ENCODE measurements around the gene USP47.

Gene USP47

DNA sequence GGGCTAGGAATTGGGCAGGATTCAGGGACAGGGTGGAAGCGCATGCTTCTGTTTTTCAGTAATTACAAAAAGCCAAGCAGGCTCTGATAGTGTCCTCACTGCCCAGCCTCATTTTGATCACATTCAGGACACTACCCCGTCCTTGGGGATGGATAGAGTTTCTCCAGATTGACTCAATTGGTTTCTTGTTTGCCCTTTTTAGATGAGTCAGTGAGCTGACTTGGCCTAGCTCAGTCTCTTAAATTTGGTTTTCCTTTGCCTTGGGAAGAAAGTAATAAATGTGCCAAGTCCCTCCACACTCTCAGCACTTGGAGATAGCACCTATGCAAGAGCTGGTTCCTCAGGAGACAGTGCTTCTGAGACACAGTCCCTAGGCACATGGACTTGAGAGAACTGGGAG, 141.2 kb downstream of the USP47 start:
- H3K23ac ChIP-seq (ENCODE audit: low read depth, low read length, poor library complexity), result no peak overlapping the region
- no peak overlapping the region for H3K4ac ChIP-seq (ENCODE audit: low read length)
- no peaks in the 10 kb centered on the region for H3K79me1 ChIP-seq (ENCODE audit: low read depth, low read length)
- no peak overlapping the region for H2BK120ac ChIP-seq (ENCODE audit: low read depth, low read length)
- no peak overlapping the region for H3K4me2 ChIP-seq (ENCODE audit: insufficient read depth, low read length, poor library complexity, severe bottlenecking)
- no peak overlapping the region for H4K91ac ChIP-seq (ENCODE audit: low read depth, low read length, poor library complexity)
- DNase-seq (ENCODE audit: low spot score), result no peak
- no peak overlapping the region for H3K14ac ChIP-seq (ENCODE audit: low read length)
- H3K9ac ChIP-seq (ENCODE audit: low read depth, low read length, poor library complexity), result no peak overlapping the region
- H3K4me1 ChIP-seq (ENCODE audit: control insufficient read depth in 2 of 2, insufficient read depth in 1 of 2, low read depth in 1 of 2, low read length in 2 of 2), result peaks cover 12 to 14% of the 10 kb centered on the region in 2 donors
- WGBS, 2 donors (ENCODE audit: extremely low coverage in 2 of 2, insufficient read length in 2 of 2, insufficient replicate concordance in 1 of 2), result no CpG with 5 or more reads among the region's 2 CpGs
- peaks cover 0 to 5% of the 10 kb centered on the region in 2 donors for H3K9me3 ChIP-seq (replicated peaks in 1 of 2; ENCODE audit: control insufficient read depth in 2 of 2, insufficient read depth in 1 of 2, low read depth in 1 of 2, low read length in 2 of 2)
- no peak overlapping the region for H3K18ac ChIP-seq (ENCODE audit: low read length)
- no peak overlapping the region for H2BK15ac ChIP-seq (ENCODE audit: low read length)
- H2AK5ac ChIP-seq (ENCODE audit: low read depth, low read length), result no peak overlapping the region
- H2BK5ac ChIP-seq (ENCODE audit: low read length), result no peak overlapping the region
- H3K4me3 ChIP-seq (ENCODE audit: low read length in 2 of 2), result no peak overlapping the region
- H3K36me3 ChIP-seq (replicated peaks in 1 of 2; ENCODE audit: control insufficient read depth in 2 of 2, insufficient read depth in 2 of 2, low read length in 2 of 2), result peaks cover 0 to 4% of the 10 kb centered on the region in 2 donors
- H2BK12ac ChIP-seq (ENCODE audit: low read length), result no peak overlapping the region
- no peak overlapping the region for H4K8ac ChIP-seq (ENCODE audit: low read depth, low read length)
- H3K27me3 ChIP-seq (ENCODE audit: control insufficient read depth in 3 of 3, insufficient read depth in 3 of 3, low read depth in 1 of 3, low read length in 3 of 3), result no peaks in the 10 kb centered on the region
- no peak overlapping the region for H2AFZ ChIP-seq (ENCODE audit: low read length)
- H3K27ac ChIP-seq (replicated peaks; ENCODE audit: low read length), result no peak overlapping the region

DNA sequence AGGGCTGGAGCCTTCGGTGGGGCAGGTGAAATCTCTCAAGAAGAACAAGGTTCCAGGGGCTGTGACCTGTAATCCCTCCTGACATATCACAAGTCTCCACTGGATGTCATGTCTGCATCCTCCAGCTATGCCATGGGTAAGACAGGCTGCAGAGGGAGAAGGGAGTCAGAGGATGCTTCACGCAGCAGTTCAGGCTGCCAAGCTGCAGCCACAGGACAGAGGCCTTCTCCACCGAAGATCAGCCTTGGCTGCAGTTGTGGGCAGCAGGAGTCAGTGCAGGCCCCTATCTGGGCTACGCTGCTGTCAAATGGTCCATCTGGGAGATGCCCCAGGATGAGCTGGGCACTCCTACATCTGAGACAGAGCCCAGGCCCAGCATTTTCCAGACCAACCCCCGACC, 141.7 kb downstream of the USP47 start:
- no peak overlapping the region for H3K4me2 ChIP-seq (ENCODE audit: insufficient read depth, low read length, poor library complexity, severe bottlenecking)
- H2BK120ac ChIP-seq (ENCODE audit: low read depth, low read length), result no peak overlapping the region
- H2AFZ ChIP-seq (ENCODE audit: low read length), result no peak overlapping the region
- H3K14ac ChIP-seq (ENCODE audit: low read length), result no peak overlapping the region
- no peak overlapping the region for H2BK5ac ChIP-seq (ENCODE audit: low read length)
- H4K8ac ChIP-seq (ENCODE audit: low read depth, low read length), result no peak overlapping the region
- no CpG with 5 or more reads among the region's 5 CpGs for WGBS, 2 donors (ENCODE audit: extremely low coverage in 2 of 2, insufficient read length in 2 of 2, insufficient replicate concordance in 1 of 2)
- H3K4ac ChIP-seq (ENCODE audit: low read length), result no peak overlapping the region
- H3K27ac ChIP-seq (replicated peaks; ENCODE audit: low read length), result no peak overlapping the region
- H4K91ac ChIP-seq (ENCODE audit: low read depth, low read length, poor library complexity), result no peak overlapping the region
- H3K23ac ChIP-seq (ENCODE audit: low read depth, low read length, poor library complexity), result no peak overlapping the region
- no peaks in the 10 kb centered on the region for H3K79me1 ChIP-seq (ENCODE audit: low read depth, low read length)
- no peak overlapping the region for H2BK12ac ChIP-seq (ENCODE audit: low read length)
- H3K4me3 ChIP-seq (ENCODE audit: low read length in 2 of 2), result no peak overlapping the region
- H2AK5ac ChIP-seq (ENCODE audit: low read depth, low read length), result no peak overlapping the region
- H3K9me3 ChIP-seq (replicated peaks in 1 of 2; ENCODE audit: control insufficient read depth in 2 of 2, insufficient read depth in 1 of 2, low read depth in 1 of 2, low read length in 2 of 2), result peaks cover 0 to 5% of the 10 kb centered on the region in 2 donors
- no peak for DNase-seq (ENCODE audit: low spot score)
- peak overlapping the region; percentile 51 for H3K9ac ChIP-seq (ENCODE audit: low read depth, low read length, poor library complexity)
- H2BK15ac ChIP-seq (ENCODE audit: low read length), result no peak overlapping the region
- no peaks in the 10 kb centered on the region for H3K27me3 ChIP-seq (ENCODE audit: control insufficient read depth in 3 of 3, insufficient read depth in 3 of 3, low read depth in 1 of 3, low read length in 3 of 3)
- no peak overlapping the region for H3K18ac ChIP-seq (ENCODE audit: low read length)
- H3K36me3 ChIP-seq (replicated peaks in 1 of 2; ENCODE audit: control insufficient read depth in 2 of 2, insufficient read depth in 2 of 2, low read length in 2 of 2), result peaks cover 0 to 2% of the 10 kb centered on the region in 2 donors
- H3K4me1 ChIP-seq (ENCODE audit: control insufficient read depth in 2 of 2, insufficient read depth in 1 of 2, low read depth in 1 of 2, low read length in 2 of 2), result peaks cover 12 to 14% of the 10 kb centered on the region in 2 donors

DNA sequence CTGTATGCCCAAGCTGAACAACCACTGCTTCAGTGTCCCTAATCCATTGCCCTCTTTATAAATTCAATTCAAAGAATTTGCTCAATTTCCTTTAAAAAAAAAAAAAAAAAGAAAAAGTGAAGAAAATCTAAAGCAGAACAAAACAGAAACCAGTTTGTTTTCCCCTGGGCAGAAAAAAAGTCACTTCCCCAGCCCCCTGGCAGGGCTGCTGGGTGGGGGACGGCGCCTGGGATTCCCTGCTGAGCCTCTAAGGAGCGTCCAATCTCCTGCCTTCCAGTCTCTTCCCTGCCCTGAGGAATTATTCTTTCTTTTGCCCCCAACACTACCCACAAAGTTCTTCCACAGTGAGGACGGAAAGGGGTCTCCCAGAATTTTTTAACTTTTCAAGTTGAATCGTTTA, 142.8 kb downstream of the USP47 start:
- peaks cover 0 to 5% of the 10 kb centered on the region in 2 donors for H3K9me3 ChIP-seq (replicated peaks in 1 of 2; ENCODE audit: control insufficient read depth in 2 of 2, insufficient read depth in 1 of 2, low read depth in 1 of 2, low read length in 2 of 2)
- H3K18ac ChIP-seq (ENCODE audit: low read length), result no peak overlapping the region
- no peak overlapping the region for H2BK120ac ChIP-seq (ENCODE audit: low read depth, low read length)
- no peak overlapping the region for H2BK15ac ChIP-seq (ENCODE audit: low read length)
- peaks cover 0 to 2% of the 10 kb centered on the region in 2 donors for H3K36me3 ChIP-seq (replicated peaks in 1 of 2; ENCODE audit: control insufficient read depth in 2 of 2, insufficient read depth in 2 of 2, low read length in 2 of 2)
- no peak overlapping the region for H2AK5ac ChIP-seq (ENCODE audit: low read depth, low read length)
- no peak overlapping the region for H4K91ac ChIP-seq (ENCODE audit: low read depth, low read length, poor library complexity)
- H3K4ac ChIP-seq (ENCODE audit: low read length), result no peak overlapping the region
- H3K4me2 ChIP-seq (ENCODE audit: insufficient read depth, low read length, poor library complexity, severe bottlenecking), result no peak overlapping the region
- no peak overlapping the region for H3K23ac ChIP-seq (ENCODE audit: low read depth, low read length, poor library complexity)
- no peak overlapping the region for H3K9ac ChIP-seq (ENCODE audit: low read depth, low read length, poor library complexity)
- H3K4me1 ChIP-seq (ENCODE audit: control insufficient read depth in 2 of 2, insufficient read depth in 1 of 2, low read depth in 1 of 2, low read length in 2 of 2), result peaks cover 6 to 7% of the 10 kb centered on the region in 2 donors
- DNase-seq (ENCODE audit: low spot score), result no peak
- H2AFZ ChIP-seq (ENCODE audit: low read length), result no peak overlapping the region
- H4K8ac ChIP-seq (ENCODE audit: low read depth, low read length), result no peak overlapping the region
- no peak overlapping the region for H2BK5ac ChIP-seq (ENCODE audit: low read length)
- no peaks in the 10 kb centered on the region for H3K27me3 ChIP-seq (ENCODE audit: control insufficient read depth in 3 of 3, insufficient read depth in 3 of 3, low read depth in 1 of 3, low read length in 3 of 3)
- H2BK12ac ChIP-seq (ENCODE audit: low read length), result no peak overlapping the region
- no peak overlapping the region for H3K27ac ChIP-seq (replicated peaks; ENCODE audit: low read length)
- no peaks in the 10 kb centered on the region for H3K79me1 ChIP-seq (ENCODE audit: low read depth, low read length)
- no peak overlapping the region for H3K4me3 ChIP-seq (ENCODE audit: low read length in 2 of 2)
- no CpG with 5 or more reads among the region's 5 CpGs for WGBS, 2 donors (ENCODE audit: extremely low coverage in 2 of 2, insufficient read length in 2 of 2, insufficient replicate concordance in 1 of 2)
- no peak overlapping the region for H3K14ac ChIP-seq (ENCODE audit: low read length)

DNA sequence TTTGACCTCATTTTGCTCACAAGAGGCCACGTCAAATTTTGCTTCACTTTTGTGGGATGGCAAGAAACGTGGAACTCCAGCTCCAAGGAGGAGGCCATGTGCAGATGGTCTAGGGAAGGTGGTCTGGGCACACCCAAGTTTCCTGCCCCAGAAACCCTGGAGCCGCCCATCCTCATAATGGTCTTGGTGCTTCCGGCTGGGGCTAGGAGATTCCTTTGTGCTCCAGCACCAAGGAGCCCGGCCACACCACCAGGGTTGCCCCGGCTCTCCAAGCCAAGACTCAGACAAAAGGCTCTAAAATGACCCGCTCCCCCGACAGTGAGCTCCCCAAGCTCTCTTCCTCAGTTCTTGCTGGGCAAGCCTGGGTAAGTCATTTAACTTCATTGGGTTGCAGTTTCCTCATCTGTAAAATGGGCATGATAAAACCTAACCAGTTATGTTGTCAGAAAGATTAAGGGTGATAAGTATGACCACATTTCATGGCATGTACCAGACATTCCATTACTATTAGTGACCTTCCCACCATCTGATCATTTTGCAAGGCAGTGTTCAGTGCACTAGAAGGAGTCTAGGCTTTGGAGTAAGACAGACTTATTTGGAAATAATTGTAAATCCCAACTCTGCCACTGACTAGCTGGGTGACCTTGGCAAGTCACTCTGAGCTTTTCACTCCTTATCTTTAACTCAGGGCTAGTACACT, 143.4 kb downstream of the USP47 start:
- Histone ChIP-seq H3K4ac (ENCODE audit: low read length) (no peak overlapping the region), H3K4me2 (ENCODE audit: insufficient read depth, low read length, poor library complexity, severe bottlenecking) (no peak overlapping the region), H3K18ac (ENCODE audit: low read length) (peak overlapping the region; percentile 22), H3K14ac (ENCODE audit: low read length) (no peak overlapping the region), H3K36me3 (replicated peaks in 1 of 2; ENCODE audit: control insufficient read depth in 2 of 2, insufficient read depth in 2 of 2, low read length in 2 of 2) (peaks cover 0 to 2% of the 10 kb centered on the region in 2 donors), H2BK5ac (ENCODE audit: low read length) (no peak overlapping the region), H3K4me3 (ENCODE audit: low read length in 2 of 2) (no peak overlapping the region), H3K79me1 (ENCODE audit: low read depth, low read length) (no peaks in the 10 kb centered on the region), H2BK15ac (ENCODE audit: low read length) (no peak overlapping the region), H3K27me3 (ENCODE audit: control insufficient read depth in 3 of 3, insufficient read depth in 3 of 3, low read depth in 1 of 3, low read length in 3 of 3) (no peaks in the 10 kb centered on the region), H3K27ac (replicated peaks; ENCODE audit: low read length) (no peak overlapping the region), H4K91ac (ENCODE audit: low read depth, low read length, poor library complexity) (no peak overlapping the region), H3K23ac (ENCODE audit: low read depth, low read length, poor library complexity) (no peak overlapping the region), H2BK12ac (ENCODE audit: low read length) (no peak overlapping the region), H3K4me1 (ENCODE audit: control insufficient read depth in 2 of 2, insufficient read depth in 1 of 2, low read depth in 1 of 2, low read length in 2 of 2) (peaks cover 0 to under 1% of the 10 kb centered on the region in 2 donors), H4K8ac (ENCODE audit: low read depth, low read length) (no peak overlapping the region), H3K9ac (ENCODE audit: low read depth, low read length, poor library complexity) (no peak overlapping the region), H2BK120ac (ENCODE audit: low read depth, low read length) (no peak overlapping the region), H2AK5ac (ENCODE audit: low read depth, low read length) (no peak overlapping the region), H2AFZ (ENCODE audit: low read length) (no peak overlapping the region), H3K9me3 (replicated peaks in 1 of 2; ENCODE audit: control insufficient read depth in 2 of 2, insufficient read depth in 1 of 2, low read depth in 1 of 2, low read length in 2 of 2) (peaks cover 0 to 5% of the 10 kb centered on the region in 2 donors)
- no CpG with 5 or more reads among the region's 8 CpGs for WGBS, 2 donors (ENCODE audit: extremely low coverage in 2 of 2, insufficient read length in 2 of 2, insufficient replicate concordance in 1 of 2)
- DNase-seq (ENCODE audit: low spot score), result no peak

All from neuronal stem cell (in vitro differentiated cells).